Measurements from ENCODE around the gene GDPD3. TPM values are rescaled to one million over a fixed set of nuclear protein-coding genes. Genes with fewer than 3 reads are reported as not detected.

Gene GDPD3
- total and polyA plus RNA-seq, 2 of the 13 experiments (the other 11 are each of a cell fraction or from before 2014, with no cell fraction given), result 18.7 to 20.6 TPM

- TF ChIP-seq ZC3H13 (CRISPR knock-in tag; IDR thresholded peaks at IDR 0.05) (peak; percentile 45), TCF12 (IDR thresholded peaks at IDR 0.05) (no peak), TCF12 (CRISPR knock-in tag; IDR thresholded peaks at IDR 0.05) (peak; percentile 95; the same call in 1 of the 2 replicates), WIZ (CRISPR knock-in tag; IDR thresholded peaks at IDR 0.05) (0 out of 2 replicates have a peak, but pooled peaks have one; percentile 19), FOSL1 (CRISPR knock-in tag; IDR thresholded peaks at IDR 0.05; ENCODE audit: borderline replicate concordance) (no peak), SKI (IDR thresholded peaks at IDR 0.05; ENCODE audit: partially characterized antibody) (peak; percentile 68), IRF2 (CRISPR knock-in tag; IDR thresholded peaks at IDR 0.05) (peak; percentile 76), ATF4 (CRISPR knock-in tag; IDR thresholded peaks at IDR 0.05) (peak in 1 of 2 experiments; percentile 39; a peak in 1 of 4 replicates), SALL1 (CRISPR knock-in tag; IDR thresholded peaks at IDR 0.05) (peak; percentile 67), SALL2 (CRISPR knock-in tag; IDR thresholded peaks at IDR 0.05) (0 out of 2 replicates have a peak, but pooled peaks have one; percentile 20), ZBTB49 (CRISPR knock-in tag; IDR thresholded peaks at IDR 0.05; ENCODE audit: borderline replicate concordance) (peak; percentile 85; the same call in 1 of the 2 replicates), ESRRA (CRISPR knock-in tag; IDR thresholded peaks at IDR 0.05; ENCODE audit: low read depth) (peak; percentile 65; the same call in 1 of the 2 replicates), KDM3A (CRISPR knock-in tag; IDR thresholded peaks at IDR 0.05; ENCODE audit: low read depth) (peak; percentile 77; the same call in 1 of the 2 replicates), ZNF672 (CRISPR knock-in tag; IDR thresholded peaks at IDR 0.05) (no peak), ZNF557 (CRISPR knock-in tag; IDR thresholded peaks at IDR 0.05) (peak; percentile 73; the same call in 1 of the 2 replicates), ZNF674 (CRISPR knock-in tag; IDR thresholded peaks at IDR 0.05; ENCODE audit: low read depth) (no peak), MAZ (IDR thresholded peaks at IDR 0.05; ENCODE audit: borderline replicate concordance, low read depth, low read length) (peak; percentile 91; the same call in 1 of the 2 replicates), MAZ (CRISPR knock-in tag; IDR thresholded peaks at IDR 0.05; ENCODE audit: low read depth) (no peak)
Observed at GRCh38 chr16:30092373-30093010, 20.8 kb downstream of the GDPD3 start (continued).

Measured in HepG2 (cell line).